ENCODE results near the gene ALDH1A2. TPM values are rescaled to one million over a fixed set of nuclear protein-coding genes. Genes with fewer than 3 reads are reported as not detected.

ALDH1A2 gene
- polyA plus RNA-seq, 1 donor (not counting 4 experiments of a cell fraction or from before 2014, with no cell fraction given), result 1.9 TPM

DNA sequence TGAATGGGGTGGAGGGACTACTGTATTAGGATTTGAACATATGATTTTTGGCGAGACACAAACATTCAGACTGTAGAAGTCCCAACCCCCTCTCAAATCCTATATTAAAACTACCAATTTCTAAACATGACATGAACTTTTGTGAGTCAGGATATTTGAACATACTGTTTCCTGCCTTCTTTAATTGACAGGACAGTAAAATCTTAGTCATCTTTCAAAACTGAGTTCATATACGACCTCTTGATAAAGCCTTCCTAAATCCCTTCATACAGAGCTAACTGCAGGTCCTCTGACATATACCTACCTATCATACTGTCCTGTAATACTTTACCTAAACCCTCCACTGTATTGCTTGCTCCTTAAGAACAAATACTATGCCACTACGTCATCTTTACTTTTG, 23.5 kb downstream of the ALDH1A2 start:
- H3K9me3 ChIP-seq (ENCODE audit: control insufficient read depth, low read depth, low read length), result no peaks in the 10 kb centered on the region
- H3K4me1 ChIP-seq (ENCODE audit: control insufficient read depth, extremely low read depth, insufficient read depth, low read length), result peaks cover 22% of the 10 kb centered on the region
- no peaks in the 10 kb centered on the region for H3K9me1 ChIP-seq (ENCODE audit: control insufficient read depth, extremely low read depth, insufficient read depth, low read length)
- H3K27me3 ChIP-seq (ENCODE audit: control insufficient read depth, extremely low read depth, insufficient read depth, low read length), result no peaks in the 10 kb centered on the region
- no peak overlapping the region for H3K4me2 ChIP-seq (ENCODE audit: control insufficient read depth, extremely low read depth, insufficient read depth, low read depth, low read length)
- no peaks in the 10 kb centered on the region for H4K20me1 ChIP-seq (ENCODE audit: control insufficient read depth, extremely low read depth, insufficient read depth, low read length)
- no peaks in the 10 kb centered on the region for H3K36me3 ChIP-seq (ENCODE audit: control insufficient read depth in 2 of 2, extremely low read depth in 1 of 2, insufficient read depth in 2 of 2, low read length in 2 of 2)
- FAIRE-seq, result peak; percentile 23
- DNase-seq (ENCODE audit: low read depth, low spot score), result no peak
- no peak overlapping the region for H3K4me3 ChIP-seq (ENCODE audit: control insufficient read depth in 2 of 3, extremely low read depth in 1 of 3, insufficient read depth in 2 of 3, low read depth in 1 of 3, low read length in 3 of 3)
- no peak overlapping the region for H2AFZ ChIP-seq (ENCODE audit: control insufficient read depth, low read length)
- no peaks in the 10 kb centered on the region for H3K79me2 ChIP-seq (ENCODE audit: control insufficient read depth, insufficient read depth, low read length)
- no peak overlapping the region for H3K27ac ChIP-seq (ENCODE audit: control insufficient read depth, insufficient read depth, low read length)
- TF ChIP-seq EZH2 (IDR thresholded peaks at IDR 0.05; ENCODE audit: low read length) (no peak), CTCF (optimal IDR thresholded peaks at IDR 0.05 in 1 of 3, IDR thresholded peaks at IDR 0.05 in 1 of 3, conservative IDR thresholded peaks at IDR 0.05 in 1 of 3; ENCODE audit: extremely low read depth in 1 of 3, insufficient read depth in 2 of 3, low read length in 3 of 3) (no peak)
- no peak overlapping the region for H3K9ac ChIP-seq (ENCODE audit: control insufficient read depth, extremely low read depth, insufficient read depth, low read length)
- dilution Hi-C loops (cut with MboI; ENCODE audit: extremely low pct_ligation_motif_present, low sequenced_read_pairs), result no loop called here

DNA sequence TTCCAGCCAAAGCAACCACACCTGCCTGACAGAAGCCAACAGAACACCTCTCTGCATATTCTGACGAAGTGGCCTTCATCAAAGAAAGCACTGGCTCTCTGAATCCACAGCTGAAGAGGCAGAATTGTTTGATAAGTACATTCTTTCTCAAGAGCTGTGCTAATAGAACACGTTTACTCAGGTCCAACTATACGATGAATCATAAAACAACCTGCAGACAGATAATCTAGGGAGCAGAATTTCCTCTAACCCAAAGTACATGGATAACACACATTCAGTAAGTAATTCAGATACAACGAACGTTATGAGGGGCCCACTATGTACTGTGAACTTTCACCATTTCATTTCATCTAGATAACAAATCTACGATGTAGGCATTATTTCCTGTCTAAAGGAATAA, 25.4 kb downstream of the ALDH1A2 start:
- dilution Hi-C loops (cut with MboI; ENCODE audit: extremely low pct_ligation_motif_present, low sequenced_read_pairs), result no loop called here
- H3K27ac ChIP-seq (ENCODE audit: control insufficient read depth, insufficient read depth, low read length), result no peak overlapping the region
- no peaks in the 10 kb centered on the region for H4K20me1 ChIP-seq (ENCODE audit: control insufficient read depth, extremely low read depth, insufficient read depth, low read length)
- peak; percentile 81 for FAIRE-seq
- no peaks in the 10 kb centered on the region for H3K79me2 ChIP-seq (ENCODE audit: control insufficient read depth, insufficient read depth, low read length)
- H3K9ac ChIP-seq (ENCODE audit: control insufficient read depth, extremely low read depth, insufficient read depth, low read length), result no peak overlapping the region
- no peak overlapping the region for H3K4me3 ChIP-seq (ENCODE audit: control insufficient read depth in 2 of 3, extremely low read depth in 1 of 3, insufficient read depth in 2 of 3, low read depth in 1 of 3, low read length in 3 of 3)
- H3K4me1 ChIP-seq (ENCODE audit: control insufficient read depth, extremely low read depth, insufficient read depth, low read length), result peaks cover 22% of the 10 kb centered on the region
- no peak for DNase-seq (ENCODE audit: low read depth, low spot score)
- no peak overlapping the region for H2AFZ ChIP-seq (ENCODE audit: control insufficient read depth, low read length)
- no peaks in the 10 kb centered on the region for H3K36me3 ChIP-seq (ENCODE audit: control insufficient read depth in 2 of 2, extremely low read depth in 1 of 2, insufficient read depth in 2 of 2, low read length in 2 of 2)
- no peaks in the 10 kb centered on the region for H3K27me3 ChIP-seq (ENCODE audit: control insufficient read depth, extremely low read depth, insufficient read depth, low read length)
- H3K4me2 ChIP-seq (ENCODE audit: control insufficient read depth, extremely low read depth, insufficient read depth, low read depth, low read length), result peak overlapping the region; percentile 59
- H3K9me1 ChIP-seq (ENCODE audit: control insufficient read depth, extremely low read depth, insufficient read depth, low read length), result no peaks in the 10 kb centered on the region
- no peaks in the 10 kb centered on the region for H3K9me3 ChIP-seq (ENCODE audit: control insufficient read depth, low read depth, low read length)
- TF ChIP-seq CTCF (optimal IDR thresholded peaks at IDR 0.05 in 1 of 3, IDR thresholded peaks at IDR 0.05 in 1 of 3, conservative IDR thresholded peaks at IDR 0.05 in 1 of 3; ENCODE audit: extremely low read depth in 1 of 3, insufficient read depth in 2 of 3, low read length in 3 of 3) (no peak), EZH2 (IDR thresholded peaks at IDR 0.05; ENCODE audit: low read length) (no peak)

Data from keratinocyte (primary cell).